A549 (cell line): ENCODE data around the gene GRAP2.

Experiments used
- ELK1 ChIP-seq: fragments of 150-350 bp; IDR thresholded peaks from 2 replicates; pipeline ENCODE4 v1.6.1; 2014; ENCODE audit warnings: low read depth, mild to moderate bottlenecking, low read length
- MYC ChIP-seq: IDR thresholded peaks from 2 replicates; pipeline ENCODE4 v1.6.1; 2012; ENCODE audit warnings: mild to moderate bottlenecking, inconsistent platforms, low read length, improper control_type of control experiment, borderline replicate concordance
- PHF8 ChIP-seq: fragments of 200-600 bp; sonication (generic); IDR thresholded peaks from 2 replicates; pipeline ENCODE4 v1.6.1; 2016; ENCODE audit warnings: low read depth, mild to moderate bottlenecking, antibody characterized with exemption, moderate library complexity, borderline replicate concordance
- POLR2A ChIP-seq: IDR thresholded peaks from 2 replicates; pipeline ENCODE4 v1.6.1; 2012; ENCODE audit warnings: mild to moderate bottlenecking, low read length
- RARB ChIP-seq: fragments of 250-450 bp; sonication (Bioruptor Pico); IDR thresholded peaks from 2 replicates; pipeline ENCODE4 v1.8.0; 2021; ENCODE audit warnings: mild to moderate bottlenecking, moderate library complexity
- TF ChIP-seq, protein P1 (sequence below): fragments of >200 bp; sonication (Bioruptor Twin); formaldehyde crosslinking; IDR thresholded peaks from 3 replicates; pipeline ENCODE4 v1.5.1; 2016

- TF ChIP-seq RARB (CRISPR knock-in tag) (no peak), PHF8 (no peak), POLR2A (no peak), MYC (no peak), ELK1 (no peak)
- TF ChIP-seq, protein P1, sequence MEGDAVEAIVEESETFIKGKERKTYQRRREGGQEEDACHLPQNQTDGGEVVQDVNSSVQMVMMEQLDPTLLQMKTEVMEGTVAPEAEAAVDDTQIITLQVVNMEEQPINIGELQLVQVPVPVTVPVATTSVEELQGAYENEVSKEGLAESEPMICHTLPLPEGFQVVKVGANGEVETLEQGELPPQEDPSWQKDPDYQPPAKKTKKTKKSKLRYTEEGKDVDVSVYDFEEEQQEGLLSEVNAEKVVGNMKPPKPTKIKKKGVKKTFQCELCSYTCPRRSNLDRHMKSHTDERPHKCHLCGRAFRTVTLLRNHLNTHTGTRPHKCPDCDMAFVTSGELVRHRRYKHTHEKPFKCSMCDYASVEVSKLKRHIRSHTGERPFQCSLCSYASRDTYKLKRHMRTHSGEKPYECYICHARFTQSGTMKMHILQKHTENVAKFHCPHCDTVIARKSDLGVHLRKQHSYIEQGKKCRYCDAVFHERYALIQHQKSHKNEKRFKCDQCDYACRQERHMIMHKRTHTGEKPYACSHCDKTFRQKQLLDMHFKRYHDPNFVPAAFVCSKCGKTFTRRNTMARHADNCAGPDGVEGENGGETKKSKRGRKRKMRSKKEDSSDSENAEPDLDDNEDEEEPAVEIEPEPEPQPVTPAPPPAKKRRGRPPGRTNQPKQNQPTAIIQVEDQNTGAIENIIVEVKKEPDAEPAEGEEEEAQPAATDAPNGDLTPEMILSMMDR, result no peak
Observed at GRCh38 chr22:39994566-39995392, 93.9 kb downstream of the GRAP2 start, which contains the start of gene FAM83F.
